Measurements from ENCODE around the gene APLP2.

Gene APLP2

GRCh38 chr11:130157101-130157500, 87.4 kb downstream of the APLP2 start:
- Histone ChIP-seq H3K27ac (ENCODE audit: low read depth, low read length) (no peak overlapping the region), H3K27me3 (ENCODE audit: insufficient read depth, low read length, poor library complexity) (peaks cover 16% of the 10 kb centered on the region), H3K4me1 (ENCODE audit: control insufficient read depth, low read depth, low read length) (no peaks in the 10 kb centered on the region), H3K18ac (ENCODE audit: low read length) (no peak overlapping the region), H2AK5ac (ENCODE audit: low read length) (no peak overlapping the region), H2BK5ac (ENCODE audit: low read length) (no peak overlapping the region), H3K56ac (ENCODE audit: low read length) (no peak overlapping the region), H2BK15ac (replicated peaks; ENCODE audit: low read depth) (no peak overlapping the region), H4K5ac (ENCODE audit: low read length) (no peak overlapping the region), H2BK120ac (ENCODE audit: low read depth, low read length) (no peak overlapping the region), H3K36me3 (ENCODE audit: control insufficient read depth, insufficient read depth, low read length) (no peaks in the 10 kb centered on the region), H3K4me2 (ENCODE audit: low read length) (no peak overlapping the region), H4K8ac (ENCODE audit: low read depth, low read length) (no peak overlapping the region), H3K23ac (ENCODE audit: low read length) (no peak overlapping the region), H3K79me2 (ENCODE audit: control insufficient read depth, insufficient read depth, low read length) (no peaks in the 10 kb centered on the region), H3K9ac (ENCODE audit: low read length) (no peak overlapping the region), H3K4me3 (ENCODE audit: low read length) (no peak overlapping the region), H3K4ac (ENCODE audit: low read depth, low read length) (no peak overlapping the region), H3K79me1 (ENCODE audit: low read length) (no peaks in the 10 kb centered on the region)
- WGBS (ENCODE audit: extremely low coverage, insufficient coverage, low lambda C conversion rate), result no CpG with 5 or more reads among the region's 8 CpGs
- no peak for DNase-seq

DNA sequence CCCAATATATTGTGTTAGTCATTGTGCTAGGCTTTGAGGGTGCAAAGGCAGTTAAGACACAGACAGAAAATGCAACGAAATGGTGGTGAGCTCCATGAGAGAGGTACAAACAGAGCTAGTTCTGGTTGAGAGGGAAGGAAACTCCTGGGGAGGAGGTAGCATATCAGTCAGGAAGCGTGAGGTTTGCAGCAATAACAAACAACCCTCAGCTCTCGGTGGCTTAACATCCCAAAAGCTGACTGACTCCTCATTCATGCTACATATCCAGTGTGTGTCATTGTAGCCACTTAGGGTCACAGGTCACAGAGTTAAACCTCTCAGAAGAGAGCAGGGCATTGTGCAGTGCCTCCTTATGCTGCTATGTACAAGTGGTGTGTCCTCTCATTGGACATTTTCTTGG, 88.1 kb downstream of the APLP2 start:
- H3K4me3 ChIP-seq (ENCODE audit: low read length), result no peak overlapping the region
- no peaks in the 10 kb centered on the region for H3K79me1 ChIP-seq (ENCODE audit: low read length)
- no peak overlapping the region for H4K5ac ChIP-seq (ENCODE audit: low read length)
- H3K9ac ChIP-seq (ENCODE audit: low read length), result no peak overlapping the region
- H2BK15ac ChIP-seq (replicated peaks; ENCODE audit: low read depth), result no peak overlapping the region
- peaks cover 16% of the 10 kb centered on the region for H3K27me3 ChIP-seq (ENCODE audit: insufficient read depth, low read length, poor library complexity)
- no peak overlapping the region for H2BK5ac ChIP-seq (ENCODE audit: low read length)
- no peaks in the 10 kb centered on the region for H3K36me3 ChIP-seq (ENCODE audit: control insufficient read depth, insufficient read depth, low read length)
- H2AK5ac ChIP-seq (ENCODE audit: low read length), result no peak overlapping the region
- no peaks in the 10 kb centered on the region for H3K4me1 ChIP-seq (ENCODE audit: control insufficient read depth, low read depth, low read length)
- H3K56ac ChIP-seq (ENCODE audit: low read length), result no peak overlapping the region
- H3K4me2 ChIP-seq (ENCODE audit: low read length), result no peak overlapping the region
- peak overlapping the region; percentile 34 for H3K23ac ChIP-seq (ENCODE audit: low read length)
- no peak for DNase-seq
- no peak overlapping the region for H4K8ac ChIP-seq (ENCODE audit: low read depth, low read length)
- H2BK120ac ChIP-seq (ENCODE audit: low read depth, low read length), result no peak overlapping the region
- H3K79me2 ChIP-seq (ENCODE audit: control insufficient read depth, insufficient read depth, low read length), result no peaks in the 10 kb centered on the region
- WGBS (ENCODE audit: extremely low coverage, insufficient coverage, low lambda C conversion rate), result no CpG with 5 or more reads among the region's 3 CpGs
- H3K27ac ChIP-seq (ENCODE audit: low read depth, low read length), result no peak overlapping the region
- no peak overlapping the region for H3K18ac ChIP-seq (ENCODE audit: low read length)
- H3K4ac ChIP-seq (ENCODE audit: low read depth, low read length), result no peak overlapping the region

DNA sequence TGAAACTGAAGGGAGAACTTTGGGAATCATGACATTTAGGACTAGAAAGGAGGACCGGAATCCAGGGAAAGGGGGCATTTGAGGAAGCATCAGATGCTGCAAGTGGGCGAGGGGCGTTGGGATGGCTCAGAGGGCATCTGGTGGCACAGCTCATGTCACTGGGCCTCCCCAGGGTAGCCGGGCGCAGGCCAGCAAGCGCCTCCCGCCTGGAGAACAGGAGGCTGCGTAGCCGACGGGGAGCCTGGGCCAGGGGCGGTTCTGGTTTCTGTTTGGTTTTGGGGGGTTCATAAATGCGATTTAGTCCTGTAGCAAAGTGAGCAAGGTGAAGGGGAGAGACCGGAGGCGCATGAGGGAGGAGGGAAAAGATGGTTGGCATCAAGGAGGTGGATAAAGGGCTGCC, 89.4 kb downstream of the APLP2 start:
- Histone ChIP-seq H3K9ac (ENCODE audit: low read length) (no peak overlapping the region), H3K36me3 (ENCODE audit: control insufficient read depth, insufficient read depth, low read length) (no peaks in the 10 kb centered on the region), H3K23ac (ENCODE audit: low read length) (no peak overlapping the region), H2BK120ac (ENCODE audit: low read depth, low read length) (no peak overlapping the region), H2BK5ac (ENCODE audit: low read length) (no peak overlapping the region), H3K4me2 (ENCODE audit: low read length) (no peak overlapping the region), H3K4ac (ENCODE audit: low read depth, low read length) (no peak overlapping the region), H2AK5ac (ENCODE audit: low read length) (no peak overlapping the region), H3K56ac (ENCODE audit: low read length) (no peak overlapping the region), H4K5ac (ENCODE audit: low read length) (no peak overlapping the region), H3K4me3 (ENCODE audit: low read length) (no peak overlapping the region), H3K18ac (ENCODE audit: low read length) (no peak overlapping the region), H3K79me1 (ENCODE audit: low read length) (no peaks in the 10 kb centered on the region), H3K27ac (ENCODE audit: low read depth, low read length) (no peak overlapping the region), H3K79me2 (ENCODE audit: control insufficient read depth, insufficient read depth, low read length) (no peaks in the 10 kb centered on the region), H4K8ac (ENCODE audit: low read depth, low read length) (no peak overlapping the region), H3K4me1 (ENCODE audit: control insufficient read depth, low read depth, low read length) (no peaks in the 10 kb centered on the region), H2BK15ac (replicated peaks; ENCODE audit: low read depth) (no peak overlapping the region), H3K27me3 (ENCODE audit: insufficient read depth, low read length, poor library complexity) (peaks cover 16% of the 10 kb centered on the region)
- DNase-seq, result no peak
- whole genome bisulfite sequencing (ENCODE audit: extremely low coverage, insufficient coverage, low lambda C conversion rate), result no CpG with 5 or more reads among the region's 14 CpGs

- no peak within 1 kb of the TSS for H2BK15ac ChIP-seq (replicated peaks; ENCODE audit: low read depth)
- H3K79me1 ChIP-seq (ENCODE audit: low read length), result no peaks in the 10 kb centered on the region
- no peaks in the 10 kb centered on the region for H3K4me1 ChIP-seq (ENCODE audit: control insufficient read depth, low read depth, low read length)
- peak; percentile 32 for DNase-seq
- H4K5ac ChIP-seq (ENCODE audit: low read length), result no peak within 1 kb of the TSS
- H3K56ac ChIP-seq (ENCODE audit: low read length), result peak within 1 kb of the TSS; percentile 73
- H3K4ac ChIP-seq (ENCODE audit: low read depth, low read length), result no peak within 1 kb of the TSS
- H3K4me3 ChIP-seq (ENCODE audit: low read length), result peak within 1 kb of the TSS; percentile 27
- peak within 1 kb of the TSS; percentile 19 for H3K18ac ChIP-seq (ENCODE audit: low read length)
- no peak within 1 kb of the TSS for H3K27ac ChIP-seq (ENCODE audit: low read depth, low read length)
- no peaks in the 10 kb centered on the region for H3K36me3 ChIP-seq (ENCODE audit: control insufficient read depth, insufficient read depth, low read length)
- H2BK120ac ChIP-seq (ENCODE audit: low read depth, low read length), result no peak within 1 kb of the TSS
- peak within 1 kb of the TSS; percentile 52 for H3K9ac ChIP-seq (ENCODE audit: low read length)
- no peak within 1 kb of the TSS for H4K8ac ChIP-seq (ENCODE audit: low read depth, low read length)
- H2BK5ac ChIP-seq (ENCODE audit: low read length), result no peak within 1 kb of the TSS
- peaks cover 16% of the 10 kb centered on the region for H3K27me3 ChIP-seq (ENCODE audit: insufficient read depth, low read length, poor library complexity)
- peak within 1 kb of the TSS; percentile 16 for H3K23ac ChIP-seq (ENCODE audit: low read length)
- no peaks in the 10 kb centered on the region for H3K79me2 ChIP-seq (ENCODE audit: control insufficient read depth, insufficient read depth, low read length)
- H2AK5ac ChIP-seq (ENCODE audit: low read length), result no peak within 1 kb of the TSS
- H3K4me2 ChIP-seq (ENCODE audit: low read length), result peak within 1 kb of the TSS; percentile 72
- no CpG with 5 or more reads among the region's 89 CpGs for WGBS (ENCODE audit: extremely low coverage, insufficient coverage, low lambda C conversion rate)
These were observed 90.2 kb downstream of the APLP2 start, which contains the start of gene ST14 for GRCh38 chr11:130159657-130160497. TSS of gene ST14 (plus strand) at chr11:130159782. CDS start at chr11:130159980, 198 bp downstream.

DNA sequence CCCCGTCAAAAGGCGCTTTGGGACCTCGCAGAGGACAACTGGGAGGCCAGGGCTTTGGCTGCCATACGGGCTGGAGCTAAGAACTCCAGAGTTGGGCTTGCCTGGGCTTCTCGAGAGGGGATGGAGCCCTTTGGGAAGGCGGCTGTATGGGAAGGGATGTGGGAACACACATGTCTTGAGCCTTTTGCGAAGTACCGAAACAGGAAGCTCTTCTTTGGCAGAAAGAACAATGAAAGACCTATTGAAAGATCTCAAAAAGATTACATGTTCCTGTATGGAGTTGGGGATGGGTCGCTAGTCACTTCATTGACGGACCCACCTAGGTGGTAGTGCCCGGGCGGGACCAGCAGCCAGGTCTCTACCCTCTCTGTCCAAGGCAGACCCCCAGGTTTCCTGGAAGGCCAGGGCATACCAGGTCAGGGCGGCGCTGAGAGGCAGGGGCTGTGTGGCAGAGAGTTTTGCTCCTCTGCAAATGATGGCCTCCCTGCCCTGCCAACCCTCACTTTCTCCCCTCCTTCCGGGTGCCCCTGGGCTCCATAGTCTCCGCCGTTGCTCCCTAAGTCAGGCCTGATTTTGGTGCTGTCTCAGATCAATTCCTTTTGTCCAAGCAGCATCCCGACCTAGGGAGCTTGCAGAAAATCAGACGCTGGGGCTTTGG, 90.9 kb downstream of the APLP2 start:
- Histone ChIP-seq H3K4ac (ENCODE audit: low read depth, low read length) (no peak overlapping the region), H3K56ac (ENCODE audit: low read length) (peak overlapping the region; percentile 73), H4K8ac (ENCODE audit: low read depth, low read length) (no peak overlapping the region), H3K9ac (ENCODE audit: low read length) (peak overlapping the region; percentile 52), H3K23ac (ENCODE audit: low read length) (peak overlapping the region; percentile 16), H3K79me1 (ENCODE audit: low read length) (no peaks in the 10 kb centered on the region), H2BK5ac (ENCODE audit: low read length) (no peak overlapping the region), H3K18ac (ENCODE audit: low read length) (no peak overlapping the region), H3K27me3 (ENCODE audit: insufficient read depth, low read length, poor library complexity) (peaks cover 16% of the 10 kb centered on the region), H3K4me2 (ENCODE audit: low read length) (peak overlapping the region; percentile 72), H2AK5ac (ENCODE audit: low read length) (no peak overlapping the region), H3K27ac (ENCODE audit: low read depth, low read length) (no peak overlapping the region), H3K36me3 (ENCODE audit: control insufficient read depth, insufficient read depth, low read length) (no peaks in the 10 kb centered on the region), H3K4me1 (ENCODE audit: control insufficient read depth, low read depth, low read length) (no peaks in the 10 kb centered on the region), H3K4me3 (ENCODE audit: low read length) (peak overlapping the region; percentile 27), H2BK120ac (ENCODE audit: low read depth, low read length) (no peak overlapping the region), H3K79me2 (ENCODE audit: control insufficient read depth, insufficient read depth, low read length) (no peaks in the 10 kb centered on the region), H4K5ac (ENCODE audit: low read length) (no peak overlapping the region), H2BK15ac (replicated peaks; ENCODE audit: low read depth) (no peak overlapping the region)
- no CpG with 5 or more reads among the region's 19 CpGs for WGBS (ENCODE audit: extremely low coverage, insufficient coverage, low lambda C conversion rate)
- DNase-seq, result peak; percentile 28

All from mesendoderm (in vitro differentiated cells).